RWPE1 (cell line): ENCODE data around the gene EFNA5.

ENCODE experiments used
- CTCF ChIA-PET: fragments of 350-600 bp; sonication (Branson Sonifier 250); formaldehyde crosslinking; extraction: SDS; loops from one replicate; lab custom pipeline; 2021; lab: Yijun Ruan, JAX
- POLR2A ChIA-PET: fragments of 400-600 bp; formaldehyde crosslinking; extraction: SDS; loops from one replicate; lab custom pipeline; 2020; ENCODE audit warnings: antibody characterized with exemption; ENCODE audit not compliant: low non-redundant PET; lab: Yijun Ruan, JAX
- DNase-seq: peaks from one replicate; pipeline ENCODE4 v3.0.0; 2012; ENCODE audit warnings: low spot score
- H3K27ac ChIP-seq: fragments of 450-650 bp; 2 replicates; pipeline ENCODE4 v1.5.1; 2017
- TF ChIP-seq, protein P1 (sequence below): fragments of 450-650 bp; conservative IDR thresholded peaks from 2 replicates; pipeline ENCODE4 v1.5.1; 2017; ENCODE audit warnings: low read depth, mild to moderate bottlenecking

Gene EFNA5

DNA sequence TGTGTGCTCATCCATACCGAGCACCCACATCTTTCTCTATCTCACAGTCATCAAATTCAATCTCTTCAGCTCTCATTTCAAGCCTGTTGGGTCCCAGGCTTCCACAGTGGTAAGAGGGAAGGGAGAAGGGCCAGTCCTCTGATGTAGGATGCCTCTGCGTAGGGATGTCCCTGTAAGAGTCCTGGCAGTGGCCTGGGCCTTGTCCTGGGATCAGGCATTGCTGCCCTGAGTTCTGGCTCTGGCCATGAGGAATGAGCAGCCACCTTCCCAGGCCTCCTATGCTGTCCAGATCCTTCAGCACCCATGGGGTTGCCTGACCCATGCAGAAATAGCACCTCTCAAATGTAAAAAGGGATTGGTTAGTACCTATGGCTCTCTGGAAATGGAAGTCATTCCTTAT lies 121.2 kb downstream of the EFNA5 start:
- TF ChIP-seq, protein P1, sequence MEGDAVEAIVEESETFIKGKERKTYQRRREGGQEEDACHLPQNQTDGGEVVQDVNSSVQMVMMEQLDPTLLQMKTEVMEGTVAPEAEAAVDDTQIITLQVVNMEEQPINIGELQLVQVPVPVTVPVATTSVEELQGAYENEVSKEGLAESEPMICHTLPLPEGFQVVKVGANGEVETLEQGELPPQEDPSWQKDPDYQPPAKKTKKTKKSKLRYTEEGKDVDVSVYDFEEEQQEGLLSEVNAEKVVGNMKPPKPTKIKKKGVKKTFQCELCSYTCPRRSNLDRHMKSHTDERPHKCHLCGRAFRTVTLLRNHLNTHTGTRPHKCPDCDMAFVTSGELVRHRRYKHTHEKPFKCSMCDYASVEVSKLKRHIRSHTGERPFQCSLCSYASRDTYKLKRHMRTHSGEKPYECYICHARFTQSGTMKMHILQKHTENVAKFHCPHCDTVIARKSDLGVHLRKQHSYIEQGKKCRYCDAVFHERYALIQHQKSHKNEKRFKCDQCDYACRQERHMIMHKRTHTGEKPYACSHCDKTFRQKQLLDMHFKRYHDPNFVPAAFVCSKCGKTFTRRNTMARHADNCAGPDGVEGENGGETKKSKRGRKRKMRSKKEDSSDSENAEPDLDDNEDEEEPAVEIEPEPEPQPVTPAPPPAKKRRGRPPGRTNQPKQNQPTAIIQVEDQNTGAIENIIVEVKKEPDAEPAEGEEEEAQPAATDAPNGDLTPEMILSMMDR, result no peak
- DNase-seq, result no peak
- no peak overlapping the region for H3K27ac ChIP-seq
- ChIA-PET POLR2A (no interaction called here), CTCF (no interaction called here)

DNA sequence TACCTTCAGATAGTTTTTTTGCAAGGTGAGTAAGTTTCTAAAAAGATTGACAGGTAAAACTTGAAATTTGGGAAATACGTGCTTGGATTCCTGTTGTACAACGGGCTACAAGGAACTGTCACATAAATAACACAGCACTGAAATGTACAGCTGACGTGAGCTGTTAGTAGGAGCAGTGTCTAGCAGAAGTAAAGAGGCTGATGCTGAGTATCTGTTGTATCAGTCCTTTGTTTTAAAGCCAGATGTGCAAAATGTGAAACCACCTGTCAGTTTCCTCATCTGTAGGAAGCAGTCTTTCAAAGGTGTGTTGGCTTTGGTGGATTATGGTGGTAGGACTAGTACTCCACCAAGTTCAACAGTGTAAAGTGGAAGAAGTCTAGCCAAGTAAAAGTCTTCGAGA lies 122.3 kb downstream of the EFNA5 start:
- no peak for DNase-seq
- ChIA-PET POLR2A (no interaction called here), CTCF (no interaction called here)

DNA sequence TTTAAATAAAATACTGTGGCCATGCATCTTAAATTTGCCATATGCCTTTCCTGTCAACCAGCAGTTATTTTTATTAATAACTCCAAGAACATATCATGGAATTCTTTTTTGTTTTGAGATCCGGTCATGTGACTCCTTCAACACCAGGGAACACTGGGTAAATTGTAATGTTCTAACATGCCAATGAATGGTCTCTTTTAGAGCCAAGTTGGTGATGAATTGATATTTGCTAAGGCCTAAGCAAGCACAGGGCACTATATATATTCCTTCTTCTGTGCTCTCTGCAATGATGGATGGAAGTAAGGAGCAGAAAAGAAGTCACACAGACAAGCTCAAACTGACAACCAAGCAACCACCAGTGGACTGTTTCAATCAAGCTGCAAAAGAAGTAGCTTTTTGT lies 124.0 kb downstream of the EFNA5 start:
- ChIA-PET CTCF (interaction anchor here (0.6 to 0.9 kb wide), 2 partner anchors 26 to 189 kb away, joined by 3 to 4 read pairs; no protein-coding TSS in a partner anchor), POLR2A (no interaction called here)
- no peak for DNase-seq
- no peak overlapping the region for H3K27ac ChIP-seq
- TF ChIP-seq, protein P1, result no peak

More for the DNA sequence above, 122.3 kb downstream of the EFNA5 start:
- no peak overlapping the region for H3K27ac ChIP-seq
- TF ChIP-seq, protein P1, result no peak

DNA sequence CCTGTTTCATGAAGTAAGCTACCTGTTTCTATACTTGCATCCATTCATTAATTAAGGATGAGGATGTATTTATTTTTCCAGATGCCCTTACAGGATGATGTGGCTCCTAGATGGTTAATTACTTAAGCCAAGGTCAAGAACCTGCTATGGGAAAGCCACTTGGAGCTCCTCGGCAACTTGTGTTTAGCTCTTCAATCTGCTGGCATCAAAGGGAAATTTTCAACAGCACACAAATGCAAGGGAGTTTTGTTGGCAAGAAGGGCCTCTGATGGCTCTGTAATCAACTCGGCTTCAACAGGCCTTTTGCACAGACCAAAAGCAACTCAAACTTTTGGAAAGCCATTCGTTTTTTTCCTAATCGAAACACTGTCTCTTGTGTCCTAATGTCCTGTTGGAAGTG lies 125.3 kb downstream of the EFNA5 start:
- DNase-seq, result no peak
- ChIA-PET POLR2A (no interaction called here), CTCF (interaction anchor here (0.6 kb wide), 1 partner anchor 17 kb away, joined by 3 read pairs; no protein-coding TSS in a partner anchor)
- H3K27ac ChIP-seq, result no peak overlapping the region
- TF ChIP-seq, protein P1, result no peak

DNA sequence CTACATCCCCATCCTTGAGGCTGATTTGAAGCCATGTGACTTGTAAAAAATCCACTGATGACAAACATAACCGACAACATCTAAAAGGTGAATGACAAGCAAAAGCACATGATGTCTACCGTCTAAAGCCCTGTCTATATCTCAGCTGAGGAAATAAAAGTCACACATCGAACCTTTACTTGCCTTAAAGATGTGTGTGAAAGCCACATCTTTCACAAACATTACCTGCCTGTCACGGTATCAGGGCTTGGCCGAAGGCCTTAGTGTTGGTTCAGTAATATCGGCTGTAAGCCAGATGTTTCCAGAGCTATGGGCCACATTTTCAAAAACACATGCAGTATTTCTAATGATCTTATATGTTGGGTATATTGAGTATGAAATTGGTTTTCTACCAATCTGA lies 125.8 kb downstream of the EFNA5 start:
- H3K27ac ChIP-seq, result no peak overlapping the region
- ChIA-PET POLR2A (no interaction called here), CTCF (interaction anchor here (0.6 kb wide), 1 partner anchor 18 kb away, joined by 3 read pairs; no protein-coding TSS in a partner anchor)
- DNase-seq, result no peak
- TF ChIP-seq, protein P1, result no peak

DNA sequence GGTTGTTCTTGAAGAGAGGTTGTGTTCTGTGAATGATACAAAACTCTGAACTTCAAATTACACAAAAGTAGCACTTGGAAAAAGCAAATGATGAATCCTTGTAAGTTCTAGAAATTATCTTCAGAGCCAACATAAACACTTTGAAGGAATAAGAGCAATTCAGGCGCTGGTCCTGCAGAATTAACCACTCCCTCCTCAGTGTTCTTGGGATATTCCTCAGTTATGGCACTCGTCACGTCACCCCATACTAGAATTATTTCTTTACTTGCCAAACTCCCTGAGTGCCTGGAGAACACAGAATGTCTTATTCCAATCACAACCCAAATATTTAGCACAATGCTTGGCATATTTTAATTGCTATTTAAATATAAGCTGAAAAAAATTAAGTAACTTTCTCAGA lies 126.3 kb downstream of the EFNA5 start:
- ChIA-PET POLR2A (no interaction called here), CTCF (no interaction called here)
- no peak overlapping the region for H3K27ac ChIP-seq

More for the DNA sequence above, 126.3 kb downstream of the EFNA5 start:
- TF ChIP-seq, protein P1, result no peak
- no peak for DNase-seq
